ENCODE results near the gene CYP27C1. TPM values are rescaled to one million over a fixed set of nuclear protein-coding genes. Genes with fewer than 3 reads are reported as not detected.
"Not testable (repeated sequence)": the region's sequence is repeated elsewhere in the genome, so short reads cannot be mapped to it uniquely, and the experiment has no call there.

Gene CYP27C1
- polyA plus RNA-seq (ENCODE audit: insufficient read length), result 5.1 TPM

GRCh38 chr2:127220102-127220767 is at the start of gene CYP27C1:
CYP27C1 (minus strand) TSS chr2:127220299; CDS start chr2:127220270, 29 bp downstream.
- DNase-seq (ENCODE audit: low read depth), result no peak

DNA sequence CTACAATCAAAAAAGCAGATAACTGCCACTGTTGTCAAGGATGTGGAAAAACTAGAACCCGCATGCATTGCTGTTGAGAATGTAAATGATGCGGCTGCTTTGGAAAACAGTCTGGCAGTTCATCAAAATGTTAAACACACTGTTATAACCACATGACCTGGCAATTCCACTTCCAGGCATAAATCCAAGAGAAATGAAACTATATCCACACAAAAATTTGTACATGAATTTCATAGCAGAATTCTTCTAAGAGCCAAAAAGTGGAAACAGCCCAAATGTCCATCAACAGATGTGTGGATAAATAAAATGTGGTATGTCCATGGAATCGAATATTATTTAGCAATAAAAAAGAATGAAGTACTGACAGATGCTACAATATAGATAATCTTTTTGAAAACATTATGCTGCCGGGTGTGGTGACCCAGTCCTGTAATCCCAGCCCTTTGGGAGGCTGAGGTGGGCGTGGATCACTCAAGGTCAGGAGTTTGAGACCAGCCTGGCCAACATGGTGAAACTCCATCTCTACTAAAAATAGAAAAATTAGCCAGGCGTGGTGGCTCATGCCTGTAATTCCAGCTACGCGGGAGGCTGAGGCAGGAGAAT is 41.8 kb upstream of the CYP27C1 start:
- peak; percentile 22 for DNase-seq (ENCODE audit: low read depth)

- no peak for DNase-seq (ENCODE audit: low read depth)
These were observed 39.3 kb upstream of the CYP27C1 start for GRCh38 chr2:127259355-127259754.

DNA sequence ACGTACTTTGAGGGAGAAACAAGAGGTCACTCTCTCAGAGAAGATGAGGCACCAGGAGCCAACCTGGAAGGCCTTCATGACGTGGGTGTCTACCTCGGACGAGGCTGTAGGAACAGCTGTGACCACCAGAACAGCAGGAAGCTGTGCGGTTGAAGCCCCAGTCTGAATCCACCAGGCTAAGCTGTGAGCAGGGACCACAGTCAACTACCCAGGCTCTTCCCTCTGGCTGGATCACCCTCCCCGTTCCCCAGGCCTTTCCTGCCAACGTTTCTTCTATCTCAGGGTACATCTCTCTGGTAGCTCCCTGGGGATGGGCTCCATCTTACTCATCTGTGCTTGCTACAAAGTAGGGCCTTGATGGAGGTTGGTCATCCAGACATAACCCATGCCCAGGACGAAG is 36.8 kb upstream of the CYP27C1 start:
- no peak for DNase-seq (ENCODE audit: low read depth)

- no peak for DNase-seq (ENCODE audit: low read depth)
These were observed 36.3 kb upstream of the CYP27C1 start for GRCh38 chr2:127256381-127256780.

GRCh38 chr2:127255721-127256120 is 35.6 kb upstream of the CYP27C1 start:
- DNase-seq (ENCODE audit: low read depth), result no peak

- DNase-seq (ENCODE audit: low read depth), result peak; percentile 28
These were observed 35.0 kb upstream of the CYP27C1 start for GRCh38 chr2:127255146-127255545.

GRCh38 chr2:127254386-127254981 is 34.4 kb upstream of the CYP27C1 start:
- no peak for DNase-seq (ENCODE audit: low read depth)

DNA sequence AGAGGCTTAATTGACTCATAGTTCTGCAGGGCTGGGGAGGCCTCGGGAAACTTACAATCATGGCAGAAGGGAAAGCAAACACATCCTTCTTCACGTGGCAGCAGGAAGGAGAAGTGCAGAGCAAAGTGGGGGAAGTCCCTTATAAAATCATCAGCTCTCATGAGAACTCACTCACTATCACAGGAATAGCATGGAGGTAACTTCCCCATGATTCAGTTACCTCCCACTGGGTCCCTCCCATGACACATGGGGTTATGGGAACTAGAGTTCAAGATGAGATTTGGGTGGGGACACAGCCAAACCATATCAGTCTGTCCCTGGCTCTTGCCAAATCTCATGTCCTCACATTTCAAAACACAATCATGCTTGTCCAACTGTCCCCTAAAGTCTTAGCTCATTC is 21.1 kb upstream of the CYP27C1 start:
- not testable (repeated sequence) for DNase-seq (ENCODE audit: low read depth)

DNA sequence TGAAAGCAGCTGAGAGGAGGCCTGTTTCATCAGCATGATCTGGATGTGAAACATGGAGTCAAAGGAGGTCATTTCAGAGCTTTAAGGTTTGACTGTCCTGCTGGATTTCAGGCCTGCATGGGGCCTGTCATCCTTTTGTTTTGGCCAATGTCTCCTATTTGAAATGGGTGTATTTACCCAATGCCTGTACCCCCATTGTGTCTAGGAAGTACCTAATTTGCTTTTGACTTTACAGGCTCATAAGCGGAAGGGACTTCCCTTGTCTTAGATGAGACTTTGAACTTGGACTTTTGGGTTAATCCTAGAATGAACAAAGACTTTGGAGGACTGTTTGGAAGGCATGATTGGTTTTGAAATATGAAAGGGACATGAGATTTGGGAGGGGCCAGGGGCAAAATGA is 19.3 kb upstream of the CYP27C1 start:
- no peak for DNase-seq (ENCODE audit: low read depth)

DNA sequence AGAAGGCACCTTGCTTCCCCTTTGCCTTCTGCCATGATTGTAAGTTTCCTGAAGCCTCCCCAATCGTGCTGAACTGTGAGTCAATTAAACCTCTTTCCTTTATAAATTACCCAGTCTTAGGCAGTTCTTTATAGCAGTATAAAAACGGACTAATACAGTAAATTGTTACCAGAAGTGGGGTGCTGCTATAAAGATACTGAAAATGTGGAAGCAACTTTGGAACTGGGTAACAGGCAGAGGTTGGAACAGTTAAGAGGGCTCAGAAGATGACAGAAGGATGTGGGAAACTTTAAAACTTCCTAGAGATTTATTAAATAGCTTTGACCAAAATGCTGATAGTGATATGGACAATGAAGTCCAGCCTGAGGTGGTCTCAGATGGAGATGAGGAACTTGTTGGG is 17.7 kb upstream of the CYP27C1 start:
- DNase-seq (ENCODE audit: low read depth), result not testable (repeated sequence)

DNA sequence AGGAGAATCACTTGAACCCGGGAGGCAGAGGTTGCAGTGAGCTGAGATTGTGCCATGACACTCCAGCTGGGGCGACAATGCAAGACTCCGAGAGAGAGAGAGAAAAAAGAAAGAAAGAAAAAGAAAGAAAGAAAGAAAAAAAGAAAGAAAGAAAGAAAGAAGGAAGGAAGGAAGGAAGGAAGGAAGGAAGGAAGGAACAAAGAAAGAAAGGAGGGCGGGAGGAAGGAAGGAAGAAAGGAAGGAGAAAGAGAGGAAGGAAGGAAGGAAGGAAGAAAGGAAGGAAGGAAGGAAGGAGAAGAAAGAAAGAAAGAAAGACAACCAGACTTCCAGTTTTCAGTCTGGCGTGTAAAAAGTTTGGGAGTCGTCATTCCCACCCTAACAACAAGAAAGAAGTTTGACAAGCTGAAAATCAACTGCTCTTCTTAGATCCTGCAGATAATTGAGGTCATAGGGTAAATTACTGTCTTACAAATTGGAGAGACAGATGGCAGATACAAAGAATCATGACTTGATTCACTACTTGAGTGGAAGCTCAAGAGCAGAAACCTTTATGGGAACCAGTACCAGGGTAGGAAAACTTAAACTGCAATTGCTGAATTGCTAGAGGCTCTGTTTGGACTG is 15.1 kb upstream of the CYP27C1 start:
- no peak for DNase-seq (ENCODE audit: low read depth)

DNA sequence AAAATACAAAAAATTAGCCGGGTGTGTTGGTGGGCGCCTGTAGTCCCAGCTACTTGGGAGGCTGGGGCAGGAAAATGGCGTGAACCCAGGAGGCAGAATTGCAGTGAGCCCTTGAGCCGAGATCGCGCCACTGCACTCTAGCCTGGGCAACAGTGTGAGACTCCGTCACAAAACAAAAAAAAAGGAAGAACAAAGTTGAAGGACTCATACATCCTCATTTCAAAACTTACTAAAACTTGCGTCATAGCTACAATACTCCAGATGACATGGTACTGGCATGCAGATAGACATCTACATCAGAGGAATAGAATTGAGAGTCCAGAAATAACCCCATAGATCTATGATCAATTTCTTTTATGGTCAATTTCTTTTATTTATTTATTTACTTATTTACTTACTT is 13.6 kb upstream of the CYP27C1 start:
- no peak for DNase-seq (ENCODE audit: low read depth)

DNA sequence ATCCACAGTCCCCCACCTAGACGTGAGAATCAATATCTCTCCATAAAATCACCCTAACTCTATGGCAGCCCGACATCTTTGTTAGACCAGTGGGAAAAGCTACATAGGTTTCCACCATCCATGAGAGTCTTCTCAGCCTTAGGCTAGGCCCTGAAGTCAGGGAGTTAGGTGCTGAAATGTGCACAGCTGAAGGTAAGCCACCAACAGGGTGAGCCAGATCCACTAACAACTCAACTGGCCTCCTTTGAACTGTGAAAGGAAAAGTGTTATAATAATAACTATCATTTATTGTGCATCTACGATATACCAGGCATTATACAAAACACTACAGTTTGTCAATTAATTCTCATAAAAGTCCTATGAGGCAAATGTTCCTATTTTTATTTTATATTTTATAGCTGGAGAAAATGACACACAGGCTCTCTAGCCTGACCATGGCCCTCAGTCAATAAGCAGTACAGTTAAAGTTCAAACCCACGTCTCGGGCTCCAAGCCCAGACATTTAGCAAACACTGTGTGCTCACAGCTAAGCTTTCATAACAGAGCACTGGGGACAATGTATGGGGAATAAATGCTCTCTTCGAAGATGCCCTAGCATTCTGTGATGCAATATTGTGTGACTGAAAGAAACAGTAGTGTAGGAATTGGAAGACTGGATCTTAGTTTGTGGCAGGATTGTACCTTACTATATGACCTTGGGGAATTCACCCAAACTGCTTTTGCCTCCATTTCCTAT is 11.2 kb upstream of the CYP27C1 start:
- DNase-seq (ENCODE audit: low read depth), result peak; percentile 60

- no peak for DNase-seq (ENCODE audit: low read depth)
These were observed 9.5 kb upstream of the CYP27C1 start for GRCh38 chr2:127229555-127229954.

- DNase-seq (ENCODE audit: low read depth), result no peak
These were observed 8.0 kb upstream of the CYP27C1 start for GRCh38 chr2:127228102-127228501.

- not testable (repeated sequence) for DNase-seq (ENCODE audit: low read depth)
These were observed 7.2 kb upstream of the CYP27C1 start for GRCh38 chr2:127227264-127227660.

- DNase-seq (ENCODE audit: low read depth), result no peak
These were observed 6.6 kb upstream of the CYP27C1 start for GRCh38 chr2:127226520-127227263.

GRCh38 chr2:127226132-127226519 is 6.0 kb upstream of the CYP27C1 start:
- no peak for DNase-seq (ENCODE audit: low read depth)

GRCh38 chr2:127225186-127225960 is 5.3 kb upstream of the CYP27C1 start:
- no peak for DNase-seq (ENCODE audit: low read depth)

DNA sequence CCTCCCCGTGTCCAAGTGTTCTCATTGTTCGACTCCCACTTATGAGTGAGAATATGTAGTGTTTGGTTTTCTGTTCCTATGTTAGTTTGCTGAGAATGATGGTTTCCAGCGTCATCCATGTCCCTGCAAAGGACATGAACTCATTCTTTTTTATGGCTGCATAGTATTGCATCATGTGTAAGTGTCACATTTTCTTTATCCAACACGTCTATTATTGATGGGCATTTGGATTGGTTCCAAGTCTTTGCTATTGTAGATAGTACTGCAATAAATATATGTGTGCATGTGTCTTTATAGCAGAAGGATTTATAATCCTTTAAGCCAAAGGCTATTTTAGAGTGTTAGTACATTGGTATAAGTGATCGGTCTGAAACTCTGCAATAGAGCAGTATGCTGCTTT is 4.0 kb upstream of the CYP27C1 start:
- DNase-seq (ENCODE audit: low read depth), result not testable (repeated sequence)

Measured in forelimb muscle (tissue), 1 donor.